Measurements from ENCODE around the gene MICU2. TPM values are rescaled to one million over a fixed set of nuclear protein-coding genes. Genes with fewer than 3 reads are reported as not detected.

The MICU2 gene
- total RNA-seq, 3 donors from 2014 or later: 34.4 to 47.5 (median 47.2) TPM

GRCh38 chr13:21584973-21585592 is 18.9 kb downstream of the MICU2 start:
- Histone ChIP-seq H3K4me3 (no peak overlapping the region), H3K36me3 (ENCODE audit: low read depth) (no peaks in the 10 kb centered on the region), H3K4me1 (ENCODE audit: low read depth) (no peaks in the 10 kb centered on the region), H3K9me3 (peaks cover 14% of the 10 kb centered on the region)
- intact Hi-C loops (cut with DNase I, micrococcal nuclease): no loop called here
- DNase-seq: no peak
- TF ChIP-seq, protein P1, sequence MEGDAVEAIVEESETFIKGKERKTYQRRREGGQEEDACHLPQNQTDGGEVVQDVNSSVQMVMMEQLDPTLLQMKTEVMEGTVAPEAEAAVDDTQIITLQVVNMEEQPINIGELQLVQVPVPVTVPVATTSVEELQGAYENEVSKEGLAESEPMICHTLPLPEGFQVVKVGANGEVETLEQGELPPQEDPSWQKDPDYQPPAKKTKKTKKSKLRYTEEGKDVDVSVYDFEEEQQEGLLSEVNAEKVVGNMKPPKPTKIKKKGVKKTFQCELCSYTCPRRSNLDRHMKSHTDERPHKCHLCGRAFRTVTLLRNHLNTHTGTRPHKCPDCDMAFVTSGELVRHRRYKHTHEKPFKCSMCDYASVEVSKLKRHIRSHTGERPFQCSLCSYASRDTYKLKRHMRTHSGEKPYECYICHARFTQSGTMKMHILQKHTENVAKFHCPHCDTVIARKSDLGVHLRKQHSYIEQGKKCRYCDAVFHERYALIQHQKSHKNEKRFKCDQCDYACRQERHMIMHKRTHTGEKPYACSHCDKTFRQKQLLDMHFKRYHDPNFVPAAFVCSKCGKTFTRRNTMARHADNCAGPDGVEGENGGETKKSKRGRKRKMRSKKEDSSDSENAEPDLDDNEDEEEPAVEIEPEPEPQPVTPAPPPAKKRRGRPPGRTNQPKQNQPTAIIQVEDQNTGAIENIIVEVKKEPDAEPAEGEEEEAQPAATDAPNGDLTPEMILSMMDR (IDR thresholded peaks at IDR 0.05): no peak
- no peak for ATAC-seq

DNA sequence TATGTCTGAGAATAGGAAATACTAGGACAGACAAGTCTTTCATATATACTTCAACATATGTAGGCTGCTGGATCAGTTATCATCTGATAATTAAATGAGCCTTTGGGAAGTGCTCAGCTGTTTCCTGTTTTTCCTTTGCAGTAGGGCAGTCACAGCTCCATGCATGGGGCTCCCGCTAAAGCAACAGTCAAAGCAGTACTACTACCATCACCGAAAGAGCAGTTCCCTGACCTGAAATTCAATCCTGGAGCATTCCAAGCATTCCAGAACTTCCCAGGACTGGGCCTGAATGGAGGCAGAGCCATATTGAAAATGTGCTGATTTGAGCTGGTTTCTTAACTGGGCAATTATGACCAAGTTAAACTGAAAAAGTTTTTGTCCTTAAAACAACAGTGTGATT is 20.5 kb downstream of the MICU2 start:
- H3K4me1 ChIP-seq (ENCODE audit: low read depth): no peaks in the 10 kb centered on the region
- no peaks in the 10 kb centered on the region for H3K36me3 ChIP-seq (ENCODE audit: low read depth)
- ATAC-seq (no peak), DNase-seq (no peak)
- H3K9me3 ChIP-seq: peaks cover 14% of the 10 kb centered on the region
- no peak overlapping the region for H3K4me3 ChIP-seq
- intact Hi-C loops (cut with DNase I, micrococcal nuclease): no loop called here
- TF ChIP-seq, protein P1 (IDR thresholded peaks at IDR 0.05): no peak

DNA sequence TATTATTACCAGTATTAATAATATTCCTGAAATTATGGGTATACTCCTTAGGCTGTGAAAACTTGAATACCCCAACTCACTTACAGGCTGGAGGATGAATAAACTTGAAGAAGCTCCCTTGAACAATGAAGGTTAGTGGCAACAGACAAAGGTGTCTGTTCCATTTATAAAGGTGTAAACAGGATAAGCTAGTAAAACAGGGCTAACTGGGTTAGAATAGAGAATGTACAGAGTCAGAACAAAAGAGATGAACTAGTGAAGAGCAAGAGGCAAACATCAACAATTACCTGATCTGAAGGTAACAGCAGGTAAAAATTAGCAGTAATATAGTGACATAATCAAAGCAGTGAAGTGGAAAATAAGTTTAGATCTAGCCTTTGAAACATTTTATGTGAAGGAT is 23.2 kb downstream of the MICU2 start:
- no peak for ATAC-seq
- intact Hi-C loops (cut with DNase I, micrococcal nuclease): no loop called here
- no peaks in the 10 kb centered on the region for H3K36me3 ChIP-seq (ENCODE audit: low read depth)
- no peak for DNase-seq
- H3K4me3 ChIP-seq: no peak overlapping the region
- peaks cover 14% of the 10 kb centered on the region for H3K9me3 ChIP-seq
- TF ChIP-seq, protein P1 (IDR thresholded peaks at IDR 0.05): no peak
- no peaks in the 10 kb centered on the region for H3K4me1 ChIP-seq (ENCODE audit: low read depth)

- no peaks in the 10 kb centered on the region for H3K36me3 ChIP-seq (ENCODE audit: low read depth)
- no peak overlapping the region for H3K4me3 ChIP-seq
- intact Hi-C loops (cut with DNase I, micrococcal nuclease): no loop called here
- peaks cover 14% of the 10 kb centered on the region for H3K9me3 ChIP-seq
- DNase-seq (no peak), ATAC-seq (peak; percentile 53)
- TF ChIP-seq, protein P1 (IDR thresholded peaks at IDR 0.05): no peak
- H3K4me1 ChIP-seq (ENCODE audit: low read depth): no peaks in the 10 kb centered on the region
Measured at GRCh38 chr13:21579754-21580316, 24.1 kb downstream of the MICU2 start.

GRCh38 chr13:21578748-21579147 is 25.2 kb downstream of the MICU2 start:
- Histone ChIP-seq H3K36me3 (ENCODE audit: low read depth) (no peaks in the 10 kb centered on the region), H3K4me3 (no peak overlapping the region), H3K4me1 (ENCODE audit: low read depth) (no peaks in the 10 kb centered on the region), H3K9me3 (peaks cover 14% of the 10 kb centered on the region)
- ATAC-seq (no peak), DNase-seq (no peak)
- TF ChIP-seq, protein P1 (IDR thresholded peaks at IDR 0.05): no peak
- intact Hi-C loops (cut with DNase I, micrococcal nuclease): no loop called here

Measured in mucosa of descending colon (tissue), 3 donors.